Fibroblast of mammary gland (primary cell): Measurements from ENCODE around the gene OR9G1.

Experiments used
- DNase-seq: peaks from one replicate; pipeline ENCODE4 v3.0.0-alpha.2; 2010; ENCODE audit warnings: low read depth
- H3K4me3 ChIP-seq: 2 replicates; pipeline ENCODE4 v1.5.1; 2011; ENCODE audit warnings: low read depth, mild to moderate bottlenecking, low read length, moderate library complexity; ENCODE audit not compliant: control insufficient read depth
- TF ChIP-seq, protein P1 (sequence below): conservative IDR thresholded peaks from 2 replicates; pipeline ENCODE4 v1.5.1; 2011; ENCODE audit warnings: low read depth, low read length, inconsistent platforms; ENCODE audit not compliant: control insufficient read depth, insufficient read depth

The OR9G1 gene

GRCh38 chr11:56700242-56700913, 1.5 kb downstream of the OR9G1 start:
- TF ChIP-seq, protein P1, sequence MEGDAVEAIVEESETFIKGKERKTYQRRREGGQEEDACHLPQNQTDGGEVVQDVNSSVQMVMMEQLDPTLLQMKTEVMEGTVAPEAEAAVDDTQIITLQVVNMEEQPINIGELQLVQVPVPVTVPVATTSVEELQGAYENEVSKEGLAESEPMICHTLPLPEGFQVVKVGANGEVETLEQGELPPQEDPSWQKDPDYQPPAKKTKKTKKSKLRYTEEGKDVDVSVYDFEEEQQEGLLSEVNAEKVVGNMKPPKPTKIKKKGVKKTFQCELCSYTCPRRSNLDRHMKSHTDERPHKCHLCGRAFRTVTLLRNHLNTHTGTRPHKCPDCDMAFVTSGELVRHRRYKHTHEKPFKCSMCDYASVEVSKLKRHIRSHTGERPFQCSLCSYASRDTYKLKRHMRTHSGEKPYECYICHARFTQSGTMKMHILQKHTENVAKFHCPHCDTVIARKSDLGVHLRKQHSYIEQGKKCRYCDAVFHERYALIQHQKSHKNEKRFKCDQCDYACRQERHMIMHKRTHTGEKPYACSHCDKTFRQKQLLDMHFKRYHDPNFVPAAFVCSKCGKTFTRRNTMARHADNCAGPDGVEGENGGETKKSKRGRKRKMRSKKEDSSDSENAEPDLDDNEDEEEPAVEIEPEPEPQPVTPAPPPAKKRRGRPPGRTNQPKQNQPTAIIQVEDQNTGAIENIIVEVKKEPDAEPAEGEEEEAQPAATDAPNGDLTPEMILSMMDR: no peak
- DNase-seq: no peak
- no peak overlapping the region for H3K4me3 ChIP-seq

DNA sequence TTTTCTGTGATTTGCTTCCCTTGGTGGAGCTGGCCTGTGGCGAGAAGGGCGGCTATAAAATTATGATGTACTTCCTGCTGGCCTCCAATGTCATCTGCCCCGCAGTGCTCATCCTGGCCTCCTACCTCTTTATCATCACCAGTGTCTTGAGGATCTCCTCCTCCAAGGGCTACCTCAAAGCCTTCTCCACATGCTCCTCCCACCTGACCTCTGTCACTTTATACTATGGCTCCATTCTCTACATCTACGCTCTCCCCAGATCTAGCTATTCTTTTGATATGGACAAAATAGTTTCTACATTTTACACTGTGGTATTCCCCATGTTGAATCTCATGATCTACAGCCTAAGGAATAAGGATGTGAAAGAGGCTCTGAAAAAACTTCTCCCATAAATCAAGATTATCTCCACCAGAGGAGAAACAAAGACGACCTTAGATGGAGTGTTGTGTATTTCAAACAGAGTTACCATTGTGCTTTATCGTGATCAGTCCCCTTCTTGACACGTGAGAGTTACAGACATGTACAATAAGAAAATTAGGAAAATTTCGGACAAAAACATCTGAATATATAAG, 2.1 kb downstream of the OR9G1 start:
- TF ChIP-seq, protein P1: no peak
- H3K4me3 ChIP-seq: no peak overlapping the region
- no peak for DNase-seq

- no peak for DNase-seq
- no peak overlapping the region for H3K4me3 ChIP-seq
- TF ChIP-seq, protein P1: no peak
These were observed 7.0 kb downstream of the OR9G1 start for GRCh38 chr11:56705784-56706396.

DNA sequence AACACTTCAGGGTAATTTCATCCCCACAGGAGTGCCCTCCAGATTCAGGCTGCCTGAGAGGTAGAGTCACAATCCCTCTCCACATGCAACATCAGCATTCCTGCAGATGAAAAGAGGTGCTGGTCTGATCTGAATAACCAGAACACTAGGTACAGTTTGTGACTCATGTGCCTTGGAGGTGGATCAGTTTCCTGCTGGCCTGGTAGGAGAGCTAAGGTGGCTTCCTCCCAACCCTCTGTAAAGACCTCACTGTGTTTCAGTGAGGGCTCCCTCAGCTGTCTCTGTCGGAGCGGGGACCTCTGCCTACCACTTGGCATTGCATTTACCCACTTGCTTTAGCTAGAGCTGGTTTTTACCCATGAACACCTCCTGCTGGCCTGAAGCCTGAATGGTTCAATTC, 7.6 kb downstream of the OR9G1 start:
- no peak overlapping the region for H3K4me3 ChIP-seq
- no peak for DNase-seq
- TF ChIP-seq, protein P1: no peak

- no peak overlapping the region for H3K4me3 ChIP-seq
- DNase-seq: no peak
- TF ChIP-seq, protein P1: no peak
These were observed 15.3 kb downstream of the OR9G1 start for GRCh38 chr11:56714206-56714605.

- no peak overlapping the region for H3K4me3 ChIP-seq
- TF ChIP-seq, protein P1: no peak
- no peak for DNase-seq
These were observed 17.5 kb downstream of the OR9G1 start for GRCh38 chr11:56716379-56716854.
